Measurements from ENCODE around the gene KRT77. TPM values are rescaled to one million over a fixed set of nuclear protein-coding genes. Genes with fewer than 3 reads are reported as not detected.

Gene KRT77
- total RNA-seq, 1 donor from 2014 or later = not detected

GRCh38 chr12:52691841-52692150 lies 11.5 kb downstream of the KRT77 start:
- DNase-seq (ENCODE audit: low read depth) = no peak

DNA sequence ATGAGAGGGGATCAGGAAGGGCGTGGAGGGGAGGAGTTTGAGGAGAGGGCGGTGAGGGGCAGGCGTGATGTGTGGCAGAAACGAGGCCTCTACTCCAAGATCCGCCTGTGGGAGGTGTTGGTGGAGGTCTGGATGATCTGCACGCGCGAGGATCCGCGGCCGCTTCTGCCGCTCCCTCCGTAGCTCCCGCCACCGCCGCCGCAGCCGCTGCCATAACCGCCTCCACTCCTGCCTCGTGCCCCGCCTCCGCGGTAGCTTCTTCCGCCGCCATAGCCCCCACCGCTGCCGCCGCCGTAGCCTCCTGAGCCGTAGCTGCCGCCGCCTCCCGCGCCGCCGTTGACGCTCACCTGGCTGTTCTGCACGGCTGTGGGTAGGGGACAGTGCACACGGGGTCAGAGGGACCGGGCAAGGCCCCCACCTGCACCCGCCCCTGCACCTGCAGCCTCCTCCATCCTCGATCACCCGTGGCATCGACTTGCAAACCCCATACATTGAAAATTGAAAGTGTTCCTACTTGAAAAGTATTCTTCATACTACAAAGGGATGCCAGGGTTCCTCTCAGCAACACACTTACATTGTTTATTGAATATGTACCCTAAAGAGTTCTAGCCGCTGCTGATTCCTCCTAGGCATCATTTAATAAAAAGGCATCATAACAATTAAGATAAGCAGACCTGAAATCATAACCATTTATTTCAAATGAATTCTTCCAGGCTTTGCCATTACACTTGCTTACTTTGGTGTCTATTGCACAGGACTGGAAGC lies 12.1 kb downstream of the KRT77 start:
- DNase-seq (ENCODE audit: low read depth) = no peak

DNA sequence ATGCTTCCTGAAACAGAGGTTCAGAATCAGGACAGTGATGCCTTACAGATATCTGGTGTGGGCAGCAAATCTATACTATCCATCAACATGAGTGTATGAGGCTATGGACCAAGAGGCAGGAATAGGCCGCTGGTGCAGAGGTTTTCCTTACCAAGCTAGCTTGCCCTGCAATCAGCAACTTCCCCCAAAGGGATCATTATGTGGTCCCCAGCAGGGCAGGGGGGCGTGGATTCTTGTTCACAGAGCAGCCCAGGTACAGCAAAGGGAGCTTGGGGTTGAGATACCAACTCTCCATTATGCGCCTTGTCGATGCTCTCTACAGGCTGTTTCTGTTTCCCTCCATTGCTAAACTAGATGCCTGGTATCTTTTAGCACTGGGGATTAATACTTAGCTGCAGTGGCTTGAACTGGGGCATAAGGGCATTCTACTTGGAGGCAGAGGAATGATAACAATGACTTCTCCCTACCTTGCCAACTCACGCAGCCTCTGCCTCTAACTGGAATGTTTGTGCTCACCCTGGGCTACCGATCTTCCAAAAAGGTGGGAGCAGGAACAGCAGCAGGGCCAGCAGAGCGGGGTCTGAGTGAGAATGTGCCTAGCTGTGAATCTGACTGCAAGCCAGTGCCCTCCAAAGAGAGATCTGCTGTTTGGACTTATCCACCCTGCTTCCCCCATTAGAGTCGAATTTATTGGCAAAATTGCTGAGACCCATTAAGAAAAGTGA lies 12.8 kb downstream of the KRT77 start:
- no peak for DNase-seq (ENCODE audit: low read depth)

DNA sequence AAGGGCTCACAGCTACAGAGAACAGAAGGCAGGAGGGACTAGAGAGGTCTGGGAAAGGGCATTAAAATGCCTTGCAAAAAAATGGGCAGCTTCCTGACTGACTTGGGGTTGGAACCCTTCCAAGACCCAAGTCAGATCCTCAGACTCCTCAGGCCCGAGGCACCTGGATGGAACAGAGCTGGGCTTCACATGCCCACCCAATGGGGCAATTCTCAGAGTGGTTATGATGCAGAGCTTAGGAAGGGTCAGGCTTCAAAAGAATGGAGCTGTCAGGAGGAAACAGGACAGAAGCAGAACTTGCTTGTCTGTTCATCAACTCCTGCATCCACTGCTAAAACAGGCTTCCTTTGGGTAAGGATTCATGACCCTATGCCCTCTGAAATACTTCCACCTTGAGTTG lies 13.4 kb downstream of the KRT77 start:
- DNase-seq (ENCODE audit: low read depth) = no peak

DNA sequence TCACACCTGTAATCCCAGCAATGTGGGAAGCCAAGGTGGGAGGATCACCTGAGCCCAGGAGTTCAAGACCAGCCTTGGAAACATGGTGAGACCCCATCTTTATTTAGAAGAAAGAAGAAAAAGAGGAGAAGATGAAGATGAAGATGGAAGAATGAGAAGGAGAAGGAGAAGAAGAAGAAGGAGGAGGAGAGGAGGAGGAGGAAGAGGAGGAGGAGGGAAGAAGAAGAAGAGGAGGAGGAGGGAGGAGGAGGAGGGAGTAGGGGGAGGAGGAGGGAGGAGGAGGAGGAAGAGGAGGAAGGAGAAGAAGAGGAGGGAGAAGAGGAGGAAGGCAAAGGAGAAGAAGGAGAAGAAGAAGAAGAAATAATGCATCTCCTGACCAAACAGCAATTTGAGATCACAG lies 14.1 kb downstream of the KRT77 start:
- DNase-seq (ENCODE audit: low read depth) = no peak

DNA sequence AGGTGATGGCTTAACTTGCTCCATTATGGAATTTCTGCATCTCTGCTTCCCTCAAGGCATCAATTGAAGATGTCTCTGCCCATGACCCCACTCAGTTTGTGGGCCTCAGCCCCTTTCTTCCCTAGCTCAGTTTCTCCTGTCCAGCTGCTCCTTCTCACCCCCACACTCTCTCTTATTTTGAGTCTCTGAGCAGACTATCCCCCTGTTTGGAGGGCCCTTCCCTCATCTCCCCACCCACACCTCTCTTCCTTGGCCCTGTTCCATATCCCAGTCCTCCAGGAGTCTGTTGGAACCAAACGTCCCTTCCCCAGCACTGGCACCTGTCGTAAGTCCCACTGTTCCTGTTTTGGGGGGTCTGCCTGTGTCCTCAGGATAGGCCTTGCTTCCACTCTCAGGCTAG lies 14.8 kb downstream of the KRT77 start:
- no peak for DNase-seq (ENCODE audit: low read depth)

GRCh38 chr12:52687497-52688385 lies 15.6 kb downstream of the KRT77 start:
- DNase-seq (ENCODE audit: low read depth) = no peak

GRCh38 chr12:52686756-52687487 lies 16.4 kb downstream of the KRT77 start:
- no peak for DNase-seq (ENCODE audit: low read depth)

DNA sequence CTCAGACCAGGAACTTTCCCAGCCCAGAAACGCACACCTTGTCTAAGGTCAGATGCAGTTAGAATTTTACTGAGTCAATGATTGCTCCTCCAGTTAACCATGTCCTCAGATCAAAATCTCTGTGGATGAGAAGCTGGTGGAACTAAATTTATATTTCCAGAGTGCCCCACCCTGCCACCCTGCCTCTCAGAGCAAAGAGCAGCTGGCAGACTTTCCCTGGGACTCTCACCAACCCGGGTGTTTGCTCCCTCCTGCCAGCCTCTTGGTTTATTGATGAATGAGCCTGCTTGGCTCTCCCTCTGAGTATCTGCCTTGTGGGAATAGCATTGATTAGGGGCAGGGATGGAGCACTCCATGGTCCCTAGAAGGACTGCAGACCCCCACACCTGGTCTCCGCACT lies 17.3 kb downstream of the KRT77 start:
- DNase-seq (ENCODE audit: low read depth) = no peak

DNA sequence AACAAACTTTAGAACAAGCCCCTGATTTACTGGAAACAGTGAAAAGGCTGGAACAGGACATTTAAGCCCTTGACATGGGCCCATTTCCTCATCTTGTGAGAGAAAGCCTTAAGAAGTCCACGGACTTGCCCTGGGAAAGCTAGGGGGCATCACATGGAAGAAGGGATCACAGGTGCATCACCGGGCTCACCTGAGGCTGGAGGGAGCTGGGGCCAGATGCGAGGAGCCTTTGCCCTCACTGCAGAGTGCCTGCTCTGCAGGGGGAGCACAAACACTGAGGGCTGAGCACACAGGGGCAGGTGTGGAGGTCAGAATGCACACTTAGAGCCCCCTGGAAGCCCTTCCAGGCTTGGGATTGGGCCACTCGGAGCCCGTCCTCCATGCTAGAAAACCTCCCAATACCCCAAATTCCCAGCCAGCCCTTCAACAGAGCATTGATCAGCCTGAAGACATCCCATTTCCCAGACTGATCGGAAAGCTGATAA lies 17.9 kb downstream of the KRT77 start:
- DNase-seq (ENCODE audit: low read depth) = no peak

DNA sequence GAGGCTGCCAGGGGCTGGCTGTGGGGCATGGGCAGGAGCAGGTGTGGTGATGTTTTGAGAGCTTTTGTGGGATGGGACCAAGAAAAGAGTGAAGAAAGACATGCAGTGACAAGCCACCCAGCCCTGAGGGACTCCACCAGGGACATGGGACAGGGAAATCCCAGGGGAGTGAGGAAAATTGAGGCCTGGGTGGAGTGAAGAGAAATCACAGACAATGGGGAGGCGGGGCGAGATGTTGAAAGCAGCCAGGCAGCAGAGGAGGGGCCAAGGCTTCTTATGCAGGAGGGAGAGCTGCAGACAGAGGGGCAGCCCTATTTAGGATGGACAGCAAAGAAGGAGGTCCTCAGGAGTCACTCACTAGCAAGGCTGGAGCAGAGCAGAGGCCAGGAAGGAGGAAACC lies 18.9 kb downstream of the KRT77 start:
- no peak for DNase-seq (ENCODE audit: low read depth)

- no peak for DNase-seq (ENCODE audit: low read depth)
Observed at GRCh38 chr12:52683575-52684300, 19.6 kb downstream of the KRT77 start.

DNA sequence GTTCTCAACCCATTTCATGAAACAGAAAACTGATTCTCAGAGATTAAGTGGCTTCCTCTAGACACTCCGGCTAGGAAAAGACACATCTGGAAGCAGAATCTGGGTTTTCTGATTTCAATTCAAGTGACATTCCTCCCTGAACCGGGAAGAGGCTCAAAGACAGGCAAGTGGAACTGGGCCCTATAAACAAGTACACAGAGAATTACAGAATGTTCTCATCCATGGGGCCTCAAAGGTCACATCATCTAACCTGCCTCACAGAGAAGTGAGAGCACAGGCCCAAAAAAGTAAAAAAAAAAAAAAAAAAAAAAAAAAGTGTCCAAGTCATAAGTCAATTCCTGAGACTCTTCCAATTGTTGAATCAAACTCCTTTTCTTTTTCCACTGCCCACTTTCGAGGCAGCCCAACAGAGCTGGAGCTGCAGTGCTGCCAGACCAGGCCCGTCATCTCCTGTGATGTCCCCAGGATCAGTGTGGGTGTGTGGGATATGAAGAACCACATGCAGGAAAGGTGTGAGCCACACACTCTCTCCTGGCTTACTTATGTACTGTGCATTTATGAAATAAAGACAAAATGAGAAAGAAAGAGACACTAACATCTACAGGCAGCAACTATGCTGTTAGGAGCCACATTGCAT lies 20.3 kb downstream of the KRT77 start:
- no peak for DNase-seq (ENCODE audit: low read depth)

DNA sequence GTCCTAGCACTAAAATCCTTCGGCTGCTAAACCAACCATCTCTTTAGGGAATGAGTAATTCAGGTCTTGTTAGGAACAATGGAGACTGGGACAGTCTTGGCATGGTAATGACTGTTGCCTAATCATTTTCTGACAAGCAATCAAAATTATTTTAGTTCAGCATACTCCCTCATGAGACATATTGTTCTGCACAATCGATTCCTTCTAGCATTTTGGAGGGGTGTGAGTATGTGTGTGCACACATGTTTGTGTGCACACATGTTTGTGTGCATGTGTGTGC lies 21.0 kb downstream of the KRT77 start:
- DNase-seq (ENCODE audit: low read depth) = no peak

GRCh38 chr12:52681526-52682380 lies 21.6 kb downstream of the KRT77 start:
- no peak for DNase-seq (ENCODE audit: low read depth)

DNA sequence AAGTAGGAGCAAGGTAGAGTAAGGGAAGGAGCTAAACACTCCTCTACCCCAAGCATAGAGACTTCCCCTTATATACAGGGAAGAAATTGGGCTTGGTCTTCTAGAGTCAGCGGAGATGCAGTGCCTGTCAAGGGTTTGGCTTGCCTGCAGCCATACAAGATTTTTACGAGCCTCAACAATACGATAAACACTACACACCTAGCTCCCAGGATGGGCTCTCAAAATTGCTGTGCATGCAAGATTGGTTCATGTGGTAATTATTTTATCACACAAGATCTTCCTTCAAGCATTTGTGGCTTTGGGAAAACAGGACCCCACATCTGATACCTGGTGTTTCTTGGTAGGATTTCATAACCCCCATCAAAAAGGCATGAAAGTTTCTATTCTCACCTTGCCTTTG lies 23.0 kb downstream of the KRT77 start, which contains the start of gene KRT1:
KRT1 (minus strand) TSS at position 45 of the 400 bp plus-strand sequence. CDS start 59 bp downstream, outside the sequence.
- no peak for DNase-seq (ENCODE audit: low read depth)

GRCh38 chr12:52679875-52680274 lies 23.4 kb downstream of the KRT77 start:
- no peak for DNase-seq (ENCODE audit: low read depth)

DNA sequence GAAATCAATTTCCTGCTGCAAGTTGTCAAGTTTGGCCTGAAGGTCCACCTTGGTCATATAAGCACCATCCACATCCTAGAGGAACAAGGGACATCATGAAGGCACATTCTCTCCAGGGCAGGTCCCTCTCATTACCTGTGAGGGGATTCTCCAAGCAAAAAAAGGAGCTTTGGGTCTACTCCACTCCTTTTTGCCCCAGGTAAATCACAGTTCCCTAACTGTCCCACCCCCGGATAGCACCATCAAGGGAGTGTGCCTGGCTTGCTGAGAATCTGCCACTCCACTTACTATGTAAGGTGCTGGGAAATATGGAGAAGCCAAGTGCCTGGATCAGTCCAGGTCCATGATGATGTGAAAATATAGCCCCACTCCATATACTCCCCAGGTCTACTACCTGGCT lies 25.7 kb downstream of the KRT77 start:
- no peak for DNase-seq (ENCODE audit: low read depth)

DNA sequence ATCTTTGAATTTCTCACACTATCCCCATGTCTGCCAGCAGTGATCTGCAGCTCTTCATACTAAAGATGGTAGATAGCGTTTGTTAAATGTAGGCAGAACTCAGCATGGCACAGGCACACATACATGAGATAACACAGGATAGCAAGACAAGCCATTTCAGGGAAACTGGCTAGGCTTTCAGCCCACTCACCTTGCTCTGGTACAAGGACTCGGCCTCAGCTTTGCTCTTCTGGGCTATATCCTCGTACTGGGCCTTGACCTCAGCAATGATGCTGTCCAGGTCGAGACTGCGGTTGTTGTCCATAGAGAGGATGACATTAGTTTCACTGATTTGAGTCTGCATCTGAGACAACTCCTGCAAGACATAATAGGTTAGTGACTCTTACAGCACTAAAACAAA lies 26.2 kb downstream of the KRT77 start:
- no peak for DNase-seq (ENCODE audit: low read depth)

GRCh38 chr12:52676163-52676562 lies 27.2 kb downstream of the KRT77 start:
- DNase-seq (ENCODE audit: low read depth) = no peak

Measured in renal cortical epithelial cell (primary cell).